OCI-LY7 (cell line): ENCODE results near the gene ZNF365.

Experiments used
- EZH2phosphoT487 ChIP-seq: fragments of 200-600 bp; sonication (generic); IDR thresholded peaks from 2 replicates; pipeline ENCODE4 v1.6.1; 2018; ENCODE audit warnings: low read depth, borderline replicate concordance, mild to moderate bottlenecking, mixed run types, antibody characterized with exemption, low read length, moderate library complexity, mixed read lengths
- TF ChIP-seq, protein P1 (sequence below): fragments of 200-600 bp; sonication (generic); conservative IDR thresholded peaks from 2 replicates; pipeline ENCODE4 v1.5.1; 2014; ENCODE audit warnings: mild to moderate bottlenecking, antibody characterized with exemption, low read length, moderate library complexity, mixed read lengths

DNA sequence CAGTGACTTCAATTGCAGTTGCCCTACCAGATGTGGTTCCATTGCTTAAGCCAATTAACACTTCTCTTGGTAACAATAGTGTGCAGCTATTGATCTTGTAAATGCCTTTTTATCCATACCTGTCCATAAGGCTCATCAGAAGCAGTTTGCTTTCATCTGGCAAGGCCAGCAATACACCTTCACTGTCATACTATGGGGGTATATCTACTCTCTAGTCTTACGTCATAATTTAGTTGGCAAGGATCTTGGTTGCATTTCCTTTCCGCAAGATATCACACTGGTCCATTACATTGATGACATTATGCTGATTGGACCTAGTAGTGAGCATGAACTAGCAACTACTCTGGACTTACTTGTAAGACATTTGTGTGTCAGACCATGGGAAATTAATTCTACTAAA lies 17.7 kb upstream of the ZNF365 start:
- TF ChIP-seq, protein P1, sequence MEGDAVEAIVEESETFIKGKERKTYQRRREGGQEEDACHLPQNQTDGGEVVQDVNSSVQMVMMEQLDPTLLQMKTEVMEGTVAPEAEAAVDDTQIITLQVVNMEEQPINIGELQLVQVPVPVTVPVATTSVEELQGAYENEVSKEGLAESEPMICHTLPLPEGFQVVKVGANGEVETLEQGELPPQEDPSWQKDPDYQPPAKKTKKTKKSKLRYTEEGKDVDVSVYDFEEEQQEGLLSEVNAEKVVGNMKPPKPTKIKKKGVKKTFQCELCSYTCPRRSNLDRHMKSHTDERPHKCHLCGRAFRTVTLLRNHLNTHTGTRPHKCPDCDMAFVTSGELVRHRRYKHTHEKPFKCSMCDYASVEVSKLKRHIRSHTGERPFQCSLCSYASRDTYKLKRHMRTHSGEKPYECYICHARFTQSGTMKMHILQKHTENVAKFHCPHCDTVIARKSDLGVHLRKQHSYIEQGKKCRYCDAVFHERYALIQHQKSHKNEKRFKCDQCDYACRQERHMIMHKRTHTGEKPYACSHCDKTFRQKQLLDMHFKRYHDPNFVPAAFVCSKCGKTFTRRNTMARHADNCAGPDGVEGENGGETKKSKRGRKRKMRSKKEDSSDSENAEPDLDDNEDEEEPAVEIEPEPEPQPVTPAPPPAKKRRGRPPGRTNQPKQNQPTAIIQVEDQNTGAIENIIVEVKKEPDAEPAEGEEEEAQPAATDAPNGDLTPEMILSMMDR = no peak
- TF ChIP-seq EZH2phosphoT487 = no peak
